Erythroblast (primary cell): ENCODE data around the gene ANKRD61.
"Not testable (repeated sequence)": the region's sequence is repeated elsewhere in the genome, so short reads cannot be mapped to it uniquely, and the experiment has no call there.

ENCODE experiments used
- GATA1 ChIP-seq: IDR thresholded peaks from 2 replicates; pipeline ENCODE4 v1.6.1; 2011; ENCODE audit warnings: low read depth, mild to moderate bottlenecking, control low read depth, low read length, moderate library complexity
- POLR2A ChIP-seq: IDR thresholded peaks from 2 replicates; pipeline ENCODE4 v1.6.1; 2011; ENCODE audit warnings: mild to moderate bottlenecking, low read length

DNA sequence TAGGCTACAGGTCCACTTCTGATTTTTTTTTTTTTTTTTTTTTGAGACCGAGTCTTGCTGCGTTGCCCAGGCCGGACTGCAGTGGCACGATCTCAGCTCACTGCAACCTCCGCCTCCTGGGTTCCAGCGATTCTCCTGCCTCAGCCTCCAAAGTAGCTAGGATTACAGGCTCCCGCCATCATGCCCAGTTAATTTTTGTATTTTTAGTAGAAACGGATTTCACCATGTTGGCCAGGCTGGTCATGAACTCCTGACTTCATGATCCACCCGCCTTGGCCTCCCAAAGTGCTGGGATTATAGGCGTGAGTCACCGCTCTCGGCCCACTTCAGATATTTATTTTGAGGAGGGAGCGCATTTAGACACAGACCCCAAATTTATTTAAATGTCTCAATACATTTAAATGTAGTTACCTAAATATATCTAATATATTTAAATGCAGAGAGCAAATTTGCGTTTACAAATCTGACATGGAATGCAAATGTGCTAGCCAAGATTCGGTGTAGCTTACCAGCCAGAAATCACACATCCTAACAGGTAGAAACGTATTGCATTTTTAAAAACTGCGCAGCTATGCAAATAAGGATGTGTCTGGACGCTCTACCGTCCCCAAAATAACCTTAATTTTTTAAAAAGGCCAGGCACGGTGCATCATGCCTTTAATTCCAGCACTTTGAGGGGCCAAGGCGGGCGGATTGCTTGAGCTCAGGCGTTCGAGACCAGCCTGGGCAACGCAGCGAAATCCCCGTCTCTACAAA lies 23.2 kb upstream of the ANKRD61 start:
- not testable (repeated sequence) for TF ChIP-seq POLR2A, GATA1
